K562 (cell line): ENCODE data around the gene EMILIN3. TPM values are rescaled to one million over a fixed set of nuclear protein-coding genes. Genes with fewer than 3 reads are reported as not detected.
A peak's percentile ranks its signal among the peaks of the same experiment; 100 is the strongest.

ENCODE experiments used
- C11orf30 ChIP-seq: fragments of 450-650 bp; IDR thresholded peaks from 2 replicates; pipeline ENCODE4 v1.6.1; 2016; ENCODE audit warnings: low read depth, mild to moderate bottlenecking
- CBFA2T2 ChIP-seq: fragments of 450-650 bp; conservative IDR thresholded peaks from 2 replicates; pipeline ENCODE4 v1.6.1; 2017; ENCODE audit warnings: mild to moderate bottlenecking
- CEBPZ ChIP-seq: fragments of 150-350 bp; IDR thresholded peaks from 2 replicates; pipeline ENCODE4 v1.6.1; 2014; ENCODE audit warnings: low read depth, mild to moderate bottlenecking, low read length, borderline replicate concordance
- ELF1 ChIP-seq: fragments of 200-800 bp; sonication (Bioruptor generic); IDR thresholded peaks from 2 replicates; pipeline ENCODE4 v1.6.1; 2016; ENCODE audit warnings: missing genetic modification characterization, missing compliant biosample characterization
- ELK1 ChIP-seq: sonication (generic); formaldehyde crosslinking; IDR thresholded peaks from 2 replicates; pipeline ENCODE4 v1.8.1; 2022; ENCODE audit warnings: missing genetic modification reagents
- ETV6 ChIP-seq, 3 experiments: fragments of 150-350 bp in 1 of 3; sonication (generic) in 1 of 3; formaldehyde crosslinking in 1 of 3; IDR thresholded peaks; 2 replicates each; pipeline versions ENCODE4 v1.6.1 to v1.8.0; 2014 to 2022; ENCODE audit warnings: borderline replicate concordance in 2 of 3, low read depth in 2 of 3, antibody characterized with exemption in 1 of 3, low read length in 1 of 3, mild to moderate bottlenecking in 1 of 3, missing genetic modification reagents in 1 of 3
- FOXA1 ChIP-seq: fragments of 450-650 bp; IDR thresholded peaks from 2 replicates; pipeline ENCODE4 v1.6.1; 2016; ENCODE audit warnings: mild to moderate bottlenecking, borderline replicate concordance
- HNRNPK ChIP-seq: fragments of 200-400 bp; formaldehyde crosslinking; IDR thresholded peaks from one replicate; pipeline ENCODE4 v1.6.1; 2018; ENCODE audit warnings: mild to moderate bottlenecking, low read depth, low read length; ENCODE audit not compliant: poor library complexity, severe bottlenecking
- LEF1 ChIP-seq: fragments of 450-650 bp; IDR thresholded peaks from 2 replicates; pipeline ENCODE4 v1.6.1; 2016; ENCODE audit warnings: mild to moderate bottlenecking
- MAFK ChIP-seq: IDR thresholded peaks from 2 replicates; pipeline ENCODE4 v1.6.1; 2011; ENCODE audit warnings: low read length, improper control_type of control experiment
- RBM15 ChIP-seq: fragments of 200-400 bp; formaldehyde crosslinking; IDR thresholded peaks from 2 replicates; pipeline ENCODE4 v1.6.1; 2018; ENCODE audit warnings: mild to moderate bottlenecking, low read length, moderate library complexity; ENCODE audit not compliant: insufficient read depth
- SMARCB1 ChIP-seq: IDR thresholded peaks from 2 replicates; pipeline ENCODE4 v1.6.1; 2011; ENCODE audit warnings: improper control_type of control experiment, low read depth; ENCODE audit not compliant: insufficient read length
- SOX6 ChIP-seq: fragments of 450-650 bp; IDR thresholded peaks from 2 replicates; pipeline ENCODE4 v1.6.1; 2014; ENCODE audit warnings: mild to moderate bottlenecking
- SP2 ChIP-seq: IDR thresholded peaks from 2 replicates; pipeline ENCODE4 v1.6.1; 2011; ENCODE audit warnings: mild to moderate bottlenecking, low read depth, low read length, moderate library complexity; ENCODE audit not compliant: poor library complexity, severe bottlenecking; ENCODE audit errors: extremely low read depth
- SPI1 ChIP-seq: IDR thresholded peaks from 2 replicates; pipeline ENCODE4 v1.6.1; 2011; ENCODE audit warnings: low read depth, low read length, control low read depth, borderline replicate concordance
- TAF7 ChIP-seq: fragments of 450-650 bp; IDR thresholded peaks from 2 replicates; pipeline ENCODE4 v1.6.1; 2016; ENCODE audit warnings: missing genetic modification characterization, missing compliant biosample characterization
- ZNF224 ChIP-seq: sonication (generic); formaldehyde crosslinking; IDR thresholded peaks from 2 replicates; pipeline ENCODE4 v1.8.0; 2022; ENCODE audit warnings: mild to moderate bottlenecking, missing genetic modification reagents
- ZNF41 ChIP-seq: fragments of 250-450 bp; sonication (Bioruptor Pico); conservative IDR thresholded peaks from 2 replicates; pipeline ENCODE4 v1.4.0; 2020; ENCODE audit warnings: mild to moderate bottlenecking
- polyA plus RNA-seq, 8 experiments: library from polyadenylated mRNA; depleted of rRNA in 4 of 8; stranded (reverse) in 5 of 8; unstranded in 3 of 8; fragments of >200 nt; fragmentation: Nextera tagmentation in 2 of 8; fragmentation: Illumina TruSeq in 1 of 8; extraction: Ambion mirVana in 2 of 8; extraction: Trizol in 1 of 8; gene quantifications; 2 replicates each; pipeline versions ENCODE4 v1.2.1 to v1.2.3, GENCODE V29; 2011 to 2014; ENCODE audit warnings: inconsistent platforms in 1 of 8, missing spikeins in 1 of 8
- total RNA-seq, 7 experiments: library from RNA; depleted of rRNA in 6 of 7; stranded (reverse); fragments of >200 nt in 6 of 7; fragmentation: Illumina TruSeq in 2 of 7; extraction: Trizol in 2 of 7; gene quantifications; 2 replicates each; pipeline versions ENCODE4 v1.2.1 to v1.2.3, GENCODE V29; 2011 to 2021; ENCODE audit warnings: low replicate concordance in 1 of 7
- TF ChIP-seq, protein P1 (sequence below), 2 experiments: fragments of 200-800 bp in 1 of 2; sonication (Bioruptor generic) in 1 of 2; sonication (generic) in 1 of 2; formaldehyde crosslinking in 1 of 2; IDR thresholded peaks in 1 of 2; conservative IDR thresholded peaks in 1 of 2; 2 replicates each; pipeline versions ENCODE4 v1.5.0 to v1.6.1; 2016 to 2020; ENCODE audit warnings: missing compliant biosample characterization in 1 of 2, missing genetic modification characterization in 1 of 2, missing genetic modification reagents in 1 of 2

EMILIN3 gene
- total and polyA plus RNA-seq, 9 of the 15 experiments (the other 6 are each of a cell fraction or from before 2014, with no cell fraction given), result 0.01 to 0.07 TPM; not detected in 7

GRCh38 chr20:41340327-41341055, 26.1 kb downstream of the EMILIN3 start, which contains the start of gene LPIN3 (continued):
- TF ChIP-seq ETV6 (IDR thresholded peaks at IDR 0.05; ENCODE audit: borderline replicate concordance in 1 of 2, low read depth in 2 of 2, low read length in 1 of 2) (no peak), ETV6 (CRISPR knock-in tag; IDR thresholded peaks at IDR 0.05; ENCODE audit: borderline replicate concordance) (no peak), SMARCB1 (no peak), ELF1 (tag) (peak; percentile 91), CBFA2T2 (no peak), ZNF41 (CRISPR knock-in tag) (no peak), SOX6 (peak; percentile 29; the same call in 1 of the 2 replicates), ZNF224 (no peak), CEBPZ (no peak), FOXA1 (no peak), RBM15 (no peak), TAF7 (tag) (0 out of 2 replicates have a peak, but pooled peaks have one; percentile 31), SPI1 (peak; percentile 57; the same call in 1 of the 2 replicates), MAFK (no peak), LEF1 (no peak), SP2 (no peak), C11orf30 (no peak), ELK1 (CRISPR knock-in tag) (no peak), HNRNPK (no peak)
- TF ChIP-seq, protein P1, sequence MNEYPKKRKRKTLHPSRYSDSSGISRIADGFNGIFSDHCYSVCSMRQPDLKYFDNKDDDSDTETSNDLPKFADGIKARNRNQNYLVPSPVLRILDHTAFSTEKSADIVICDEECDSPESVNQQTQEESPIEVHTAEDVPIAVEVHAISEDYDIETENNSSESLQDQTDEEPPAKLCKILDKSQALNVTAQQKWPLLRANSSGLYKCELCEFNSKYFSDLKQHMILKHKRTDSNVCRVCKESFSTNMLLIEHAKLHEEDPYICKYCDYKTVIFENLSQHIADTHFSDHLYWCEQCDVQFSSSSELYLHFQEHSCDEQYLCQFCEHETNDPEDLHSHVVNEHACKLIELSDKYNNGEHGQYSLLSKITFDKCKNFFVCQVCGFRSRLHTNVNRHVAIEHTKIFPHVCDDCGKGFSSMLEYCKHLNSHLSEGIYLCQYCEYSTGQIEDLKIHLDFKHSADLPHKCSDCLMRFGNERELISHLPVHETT (CRISPR knock-in tag; conservative IDR thresholded peaks at IDR 0.05 in 1 of 2, IDR thresholded peaks at IDR 0.05 in 1 of 2), result no peak
